ENCODE measurements around the gene CRYBG2.
A peak's percentile ranks its signal among the peaks of the same experiment; 100 is the strongest.

CRYBG2 gene

DNA sequence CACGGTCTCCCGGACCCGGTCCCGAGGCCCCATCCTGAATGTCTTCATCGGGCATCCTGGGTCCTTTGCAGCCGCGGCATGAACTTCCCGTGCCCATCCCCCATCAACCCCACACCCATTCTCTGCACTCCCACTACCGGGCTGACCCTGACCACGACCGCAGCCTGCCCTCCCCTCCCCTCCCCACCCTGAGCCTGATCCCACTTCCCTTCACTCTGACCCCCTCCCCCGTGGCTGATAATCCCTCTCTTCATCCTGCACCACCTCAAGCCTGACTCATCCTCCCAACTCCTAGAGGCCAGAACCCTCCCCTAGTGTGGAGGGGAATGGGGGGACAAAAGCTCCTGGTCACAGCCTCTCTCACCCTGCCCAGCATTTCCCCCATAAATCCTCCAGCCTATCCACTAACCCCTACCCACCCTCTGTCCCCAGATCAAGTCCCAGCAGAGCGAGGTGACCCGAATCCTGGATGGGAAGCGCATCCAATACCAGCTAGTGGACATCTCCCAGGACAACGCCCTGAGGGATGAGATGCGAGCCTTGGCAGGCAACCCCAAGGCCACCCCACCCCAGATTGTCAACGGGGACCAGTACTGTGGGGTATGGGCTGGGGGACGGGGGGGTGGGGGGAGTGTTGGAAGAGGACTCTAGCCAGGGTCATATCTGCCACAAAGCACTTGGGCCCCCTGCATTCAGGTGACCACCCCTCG is 73.4 kb downstream of the CRYBG2 start:
- DNase-seq (ENCODE audit: low read depth in 3 of 3), result no peak

DNA sequence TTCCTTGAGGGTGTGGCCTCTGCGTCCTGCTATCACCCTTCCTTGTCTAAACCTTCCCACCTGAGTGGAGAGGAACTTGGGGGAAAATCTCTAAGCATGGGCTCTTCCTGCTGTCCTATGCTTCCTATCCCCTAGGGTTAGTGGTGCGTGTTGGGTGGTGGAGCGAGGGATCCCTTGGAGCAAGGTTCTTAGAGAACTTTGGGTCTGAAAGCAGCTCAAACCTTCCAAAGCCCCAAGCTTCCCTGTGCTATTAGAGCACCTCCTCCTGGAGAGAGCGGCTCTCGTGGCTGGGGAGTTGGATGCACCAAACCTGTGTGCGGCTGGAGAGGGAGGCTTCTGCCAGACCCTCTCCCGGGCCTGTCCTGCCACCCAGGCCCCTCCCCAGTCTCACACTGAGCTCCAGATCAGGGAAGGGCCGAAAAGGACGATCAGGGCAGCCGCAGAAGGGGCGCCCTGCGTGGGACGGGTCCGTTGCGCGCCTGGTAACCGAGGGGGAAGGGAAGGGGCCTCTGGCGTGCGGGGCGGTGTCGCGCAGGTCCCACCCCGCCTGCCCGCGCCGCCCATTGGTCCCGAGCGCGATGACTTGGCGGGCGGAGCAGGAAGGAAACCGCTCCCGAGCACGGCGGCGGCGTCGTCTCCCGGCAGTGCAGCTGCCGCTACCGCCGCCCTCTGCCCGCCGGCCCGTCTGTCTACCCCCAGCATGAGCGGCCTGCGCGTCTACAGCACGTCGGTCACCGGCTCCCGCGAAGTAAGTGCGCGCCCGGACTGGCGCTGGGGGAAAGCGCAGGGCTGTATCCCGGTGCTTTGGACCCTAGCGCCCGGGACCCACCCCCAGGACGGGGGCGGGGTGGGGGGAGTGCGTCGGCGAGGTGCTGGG is 74.2 kb downstream of the CRYBG2 start, which contains the start of gene SH3BGRL3:
SH3BGRL3 (plus strand) TSS at position 631 of the 877 bp plus-strand sequence; CDS start at position 701, 70 bp downstream.
- peak; percentile 63 to 86 (median 71) for DNase-seq (ENCODE audit: low read depth in 3 of 3)

DNA sequence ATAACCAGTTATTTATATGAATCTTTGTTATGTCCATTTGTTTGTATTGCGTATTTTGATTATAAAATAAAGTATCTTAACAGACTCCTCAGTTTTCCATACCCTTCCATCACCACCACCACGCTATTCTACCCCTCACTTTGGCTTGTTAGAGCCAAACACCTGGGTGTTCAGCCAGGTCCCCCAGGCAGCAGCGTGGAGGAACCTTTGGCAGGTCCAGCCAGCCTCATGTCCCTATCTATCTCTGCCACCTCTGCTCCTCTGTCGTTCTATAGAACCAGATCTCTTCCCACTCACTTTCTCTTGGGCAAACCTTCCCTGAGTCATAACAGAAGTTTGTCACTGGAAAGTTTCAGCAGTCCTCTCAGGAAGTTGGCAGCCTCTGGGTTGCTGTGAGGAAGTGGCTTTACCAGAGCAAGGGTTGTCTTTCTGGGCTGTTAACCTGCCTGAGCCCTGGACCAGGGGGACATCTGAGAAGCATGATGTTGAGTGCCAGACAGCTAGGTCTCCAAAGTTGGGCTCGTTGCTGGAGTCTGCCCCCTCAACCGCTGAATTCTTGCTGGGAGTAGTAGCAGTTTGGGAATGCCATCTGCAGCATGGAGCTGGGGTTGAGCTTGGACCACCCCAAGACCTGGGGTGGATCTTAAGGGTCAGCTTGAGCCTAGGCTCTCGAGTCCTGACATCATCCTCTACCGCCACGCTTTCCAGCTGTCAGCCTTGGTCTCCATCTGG is 75.0 kb downstream of the CRYBG2 start:
- peak in 1 of 3 experiments; percentile 52 for DNase-seq (ENCODE audit: low read depth in 3 of 3)

DNA sequence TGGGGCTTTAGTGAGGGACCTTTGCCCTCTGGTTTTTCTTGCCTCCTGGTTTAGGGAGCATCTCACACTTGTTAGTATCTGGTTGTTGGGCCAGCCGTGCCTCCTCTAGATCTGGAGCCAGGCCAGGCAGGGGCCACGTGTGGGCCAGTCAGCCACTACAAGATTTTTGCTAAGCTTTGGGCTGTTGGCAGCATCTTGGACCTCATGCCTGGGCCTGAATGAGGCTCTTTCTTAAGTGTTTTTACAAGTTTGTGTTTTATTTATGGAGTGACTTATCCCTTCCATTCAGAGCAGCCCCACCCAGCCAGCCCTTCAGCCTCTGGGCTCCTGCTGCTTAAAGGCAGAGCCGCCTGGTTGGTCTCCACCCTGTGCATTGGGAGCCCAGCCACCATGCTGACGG is 75.6 kb downstream of the CRYBG2 start:
- DNase-seq (ENCODE audit: low read depth in 3 of 3), result no peak

DNA sequence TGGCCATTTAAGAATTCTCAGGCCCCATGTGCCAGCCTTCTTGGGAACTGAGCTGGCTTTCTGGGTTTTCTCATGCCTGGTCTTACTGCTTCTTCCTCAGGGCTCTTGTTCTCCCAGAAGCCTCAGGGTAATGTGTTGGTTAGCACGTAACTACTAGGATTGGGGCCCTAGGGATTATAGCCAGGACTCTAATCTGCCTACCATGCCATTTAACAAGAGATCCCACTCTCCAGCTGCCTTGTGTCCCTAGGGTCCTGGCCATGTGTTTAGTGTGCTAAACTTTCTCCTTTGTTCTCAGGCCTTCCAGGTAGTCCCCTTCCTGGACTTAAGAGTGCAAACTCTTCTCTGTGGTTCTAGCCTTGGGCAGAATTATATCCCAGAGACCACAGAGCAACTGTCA is 76.2 kb downstream of the CRYBG2 start:
- no peak for DNase-seq (ENCODE audit: low read depth in 3 of 3)

DNA sequence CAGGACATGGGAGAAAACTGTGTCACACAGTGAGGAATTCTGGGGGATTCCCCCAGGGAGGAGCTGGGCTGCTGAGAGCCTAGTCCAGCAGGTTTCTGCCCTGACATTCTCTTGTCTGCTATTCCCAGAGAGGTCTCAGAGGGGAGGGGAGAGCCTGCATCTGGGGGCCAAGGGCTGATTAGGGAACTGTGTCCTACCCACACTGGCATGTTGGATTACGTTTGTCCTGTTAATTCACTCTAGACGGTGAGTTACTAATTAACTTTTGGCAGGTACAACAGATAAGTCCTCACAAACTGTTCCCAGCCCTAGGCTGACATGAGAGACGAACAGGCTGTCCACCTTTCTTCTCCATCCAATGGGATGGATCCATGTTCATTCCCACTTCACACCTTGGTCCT is 76.7 kb downstream of the CRYBG2 start:
- no peak for DNase-seq (ENCODE audit: low read depth in 3 of 3)

DNA sequence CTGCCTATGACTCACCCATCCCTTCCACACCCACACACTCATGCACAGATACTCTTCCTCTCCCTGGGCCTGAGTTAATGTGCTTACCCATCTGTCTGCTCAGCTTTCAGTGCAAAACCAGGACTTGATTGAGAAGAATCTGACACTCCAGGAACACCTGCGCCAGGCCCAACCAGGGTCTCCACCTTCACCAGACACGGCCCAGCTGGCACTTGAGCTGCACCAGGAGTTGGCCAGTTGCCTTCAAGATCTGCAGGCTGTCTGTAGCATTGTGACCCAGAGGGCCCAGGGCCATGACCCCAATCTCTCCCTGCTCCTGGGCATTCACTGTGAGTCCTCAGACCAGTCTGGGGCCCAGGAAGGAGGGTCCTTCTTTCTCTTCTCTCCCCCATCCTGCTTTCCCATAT is 77.5 kb downstream of the CRYBG2 start:
- DNase-seq (ENCODE audit: low read depth in 3 of 3), result no peak

DNA sequence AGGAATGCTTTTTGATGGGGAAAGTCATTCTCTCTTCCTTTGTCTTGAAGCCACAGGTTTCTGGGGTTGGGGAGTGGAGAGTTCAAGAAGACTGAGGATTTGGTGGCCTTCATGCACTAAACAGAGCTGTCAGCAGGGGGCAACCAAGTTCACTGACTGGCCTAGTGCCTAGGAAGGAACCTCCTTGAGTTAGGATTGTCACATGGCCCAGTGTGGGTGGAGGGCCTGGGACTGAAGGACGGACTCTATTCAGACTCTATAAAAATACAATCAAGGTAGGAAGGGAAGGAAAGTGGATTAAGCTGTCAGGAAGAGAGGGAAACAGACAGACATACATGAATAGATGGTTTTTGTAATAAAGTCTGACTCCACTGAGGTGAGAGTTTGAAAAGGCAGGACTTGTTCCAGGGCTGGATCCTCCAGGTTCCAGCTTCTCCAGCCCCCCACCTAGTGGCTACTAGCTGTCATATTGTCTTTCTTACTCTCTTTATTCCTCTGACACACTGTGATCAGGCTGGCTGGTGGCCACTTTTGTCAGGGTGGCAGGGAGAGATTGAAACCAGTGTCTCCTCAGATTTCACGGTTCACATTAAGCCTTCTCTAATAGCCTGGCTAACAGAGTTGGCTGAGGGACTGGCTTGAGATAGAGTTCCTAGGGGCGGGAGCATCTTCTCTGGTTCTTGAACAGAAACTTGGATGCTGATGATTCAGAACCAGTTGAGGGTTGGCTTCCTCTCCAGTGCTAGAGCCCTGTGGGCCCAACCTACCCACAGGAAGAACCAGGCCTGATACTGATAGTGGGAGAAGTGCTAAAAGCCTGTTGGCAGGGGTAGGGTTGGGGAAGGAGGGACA is 78.1 kb downstream of the CRYBG2 start:
- peak in 2 of 3 experiments; percentile 67 to 80 for DNase-seq (ENCODE audit: low read depth in 3 of 3)

DNA sequence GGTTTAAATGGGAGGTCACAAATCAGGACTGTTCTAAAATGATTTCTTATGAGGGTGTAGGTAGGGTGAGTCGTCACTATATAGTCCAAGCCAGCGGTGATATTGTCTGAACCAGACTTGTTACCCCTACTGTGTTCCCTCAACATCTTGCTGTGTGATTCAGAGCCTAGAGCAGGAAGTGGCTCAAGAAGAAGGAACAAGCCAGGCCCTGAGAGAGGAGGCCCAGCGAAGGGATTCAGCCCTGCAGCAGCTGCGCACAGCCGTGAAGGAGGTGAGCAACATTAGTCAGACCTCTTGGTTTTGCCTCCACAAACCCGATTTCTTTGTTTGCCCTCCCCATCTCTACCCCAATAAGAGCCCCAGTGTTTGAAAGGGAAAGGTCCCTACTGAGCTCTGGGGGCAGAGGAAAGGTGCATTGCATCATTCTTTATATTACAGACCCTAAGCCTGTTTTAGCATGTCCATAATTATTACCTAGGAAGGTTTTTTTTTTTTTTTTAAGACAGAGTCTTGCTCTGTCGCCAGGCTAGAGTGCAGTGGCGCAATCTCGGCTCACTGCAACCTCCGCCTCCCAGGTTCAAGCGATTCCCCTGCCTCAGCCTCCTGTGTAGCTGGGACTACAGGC is 79.0 kb downstream of the CRYBG2 start:
- no peak for DNase-seq (ENCODE audit: low read depth in 3 of 3)

Data from stimulated activated CD4-positive, alpha-beta T cell treated with anti-CD3 and anti-CD28 coated beads, TNF-alpha, amount 100 ng/mL, for 24 hours (primary cell).